ENCODE measurements around the gene STAT5B.
"Not testable (repeated sequence)": the region's sequence is repeated elsewhere in the genome, so short reads cannot be mapped to it uniquely, and the experiment has no call there.

STAT5B gene

GRCh38 chr17:42305543-42306384 lies 29.6 kb upstream of the STAT5B start:
- DNase-seq (ENCODE audit: low spot score) = no peak

DNA sequence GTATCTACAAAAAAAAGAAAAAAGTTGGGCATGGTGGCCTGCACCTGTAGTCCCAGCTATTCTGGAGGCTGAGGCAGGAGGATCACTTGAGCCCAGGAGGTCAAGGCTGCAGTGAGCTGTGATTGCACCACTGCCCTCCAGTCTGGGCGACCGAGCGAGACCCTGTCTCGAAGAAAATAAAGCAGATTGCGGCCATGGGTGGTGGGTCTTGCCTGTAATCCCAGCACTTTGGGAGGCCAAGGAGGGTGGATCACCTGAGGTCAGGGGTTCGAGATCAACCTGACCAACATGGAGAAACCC lies 28.8 kb upstream of the STAT5B start:
- DNase-seq (ENCODE audit: low spot score) = not testable (repeated sequence)

DNA sequence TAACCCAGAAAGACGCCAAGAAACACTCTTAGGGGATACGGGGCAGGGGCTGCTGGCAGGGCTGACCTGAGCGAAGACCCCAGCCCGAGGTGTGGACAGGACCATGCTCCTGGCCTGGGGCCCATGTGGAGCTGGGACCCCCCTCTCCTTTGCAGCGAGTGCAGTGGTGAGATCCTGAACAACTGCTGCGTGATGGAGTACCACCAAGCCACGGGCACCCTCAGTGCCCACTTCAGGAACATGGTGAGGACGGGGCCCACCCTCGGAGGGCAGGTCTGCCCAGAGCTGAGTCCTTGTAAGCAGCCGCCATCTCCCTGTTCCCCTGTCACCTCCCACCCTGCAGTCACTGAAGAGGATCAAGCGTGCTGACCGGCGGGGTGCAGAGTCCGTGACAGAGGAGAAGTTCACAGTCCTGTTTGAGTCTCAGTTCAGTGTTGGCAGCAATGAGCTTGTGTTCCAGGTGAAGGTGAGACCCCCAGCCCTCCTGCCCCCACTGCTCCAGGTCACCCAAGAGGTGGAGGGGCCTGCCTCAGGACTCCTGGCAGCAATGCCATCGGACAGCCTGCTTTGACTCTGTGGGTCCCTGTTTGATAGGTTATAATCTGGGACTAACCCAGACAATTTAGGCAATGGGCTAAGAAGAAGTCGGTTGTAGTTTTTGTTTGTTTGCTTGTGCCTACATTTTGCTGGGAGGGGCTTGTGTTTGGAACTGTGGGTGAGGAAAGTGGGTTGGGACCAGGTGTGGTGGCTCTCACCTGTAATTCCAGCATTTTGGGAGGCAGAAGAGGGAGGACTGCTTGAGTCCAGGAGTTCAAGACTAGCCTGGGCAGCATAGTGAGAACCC lies 28.2 kb upstream of the STAT5B start:
- DNase-seq (ENCODE audit: low spot score) = no peak

GRCh38 chr17:42303694-42304093 lies 27.5 kb upstream of the STAT5B start:
- no peak for DNase-seq (ENCODE audit: low spot score)

DNA sequence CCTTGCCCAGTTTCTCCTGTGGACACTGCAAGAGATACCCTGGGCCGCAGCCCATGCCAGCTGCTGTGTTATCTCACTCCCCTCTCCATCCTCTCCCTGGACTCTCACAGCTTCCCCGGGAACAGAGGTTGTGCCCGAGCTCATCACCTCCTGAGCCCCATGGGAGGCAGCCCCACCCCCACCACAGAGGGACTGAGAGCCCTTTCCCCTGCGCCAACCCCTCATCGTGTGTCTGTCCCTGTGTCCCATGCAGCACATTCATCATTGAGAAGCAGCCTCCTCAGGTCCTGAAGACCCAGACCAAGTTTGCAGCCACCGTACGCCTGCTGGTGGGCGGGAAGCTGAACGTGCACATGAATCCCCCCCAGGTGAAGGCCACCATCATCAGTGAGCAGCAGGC lies 24.8 kb upstream of the STAT5B start:
- DNase-seq (ENCODE audit: low spot score) = no peak

DNA sequence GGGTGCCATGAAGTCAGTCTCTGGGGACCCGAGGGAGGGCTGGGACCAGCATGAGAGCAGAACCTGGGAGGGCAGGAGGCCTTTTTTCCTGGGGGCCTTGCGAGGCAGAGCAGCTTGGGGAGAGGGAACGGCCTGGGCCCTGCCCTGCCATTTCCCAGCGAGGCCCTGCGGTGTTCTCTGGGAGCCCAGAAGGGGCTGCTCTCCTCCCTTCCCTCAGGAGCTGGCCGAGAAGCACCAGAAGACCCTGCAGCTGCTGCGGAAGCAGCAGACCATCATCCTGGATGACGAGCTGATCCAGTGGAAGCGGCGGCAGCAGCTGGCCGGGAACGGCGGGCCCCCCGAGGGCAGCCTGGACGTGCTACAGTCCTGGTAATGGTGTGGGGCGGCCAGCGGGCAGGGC lies 23.7 kb upstream of the STAT5B start:
- not testable (repeated sequence) for DNase-seq (ENCODE audit: low spot score)

DNA sequence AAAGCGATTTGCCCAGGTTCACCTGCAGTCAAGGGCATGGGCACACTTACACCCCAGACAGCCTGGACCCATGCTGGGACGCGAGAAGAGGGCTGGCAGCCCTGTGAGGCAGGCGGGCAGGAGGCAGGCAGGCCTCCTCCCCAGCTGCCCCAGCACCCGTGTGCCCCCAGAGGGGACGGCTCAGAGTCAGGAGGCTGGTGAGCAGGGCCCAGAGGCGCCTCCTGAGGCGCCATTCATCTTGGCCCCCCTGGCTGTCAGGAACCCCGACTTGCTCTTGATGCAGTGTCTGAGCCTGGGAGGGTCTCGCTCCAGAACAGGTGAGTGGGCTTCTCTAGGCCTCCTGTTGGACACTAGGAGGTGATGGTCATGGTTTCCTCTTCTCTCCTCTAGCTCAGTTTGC lies 23.2 kb upstream of the STAT5B start:
- not testable (repeated sequence) for DNase-seq (ENCODE audit: low spot score)

- DNase-seq (ENCODE audit: low spot score) = not testable (repeated sequence)
These were observed 21.6 kb upstream of the STAT5B start for GRCh38 chr17:42297775-42298174.

DNA sequence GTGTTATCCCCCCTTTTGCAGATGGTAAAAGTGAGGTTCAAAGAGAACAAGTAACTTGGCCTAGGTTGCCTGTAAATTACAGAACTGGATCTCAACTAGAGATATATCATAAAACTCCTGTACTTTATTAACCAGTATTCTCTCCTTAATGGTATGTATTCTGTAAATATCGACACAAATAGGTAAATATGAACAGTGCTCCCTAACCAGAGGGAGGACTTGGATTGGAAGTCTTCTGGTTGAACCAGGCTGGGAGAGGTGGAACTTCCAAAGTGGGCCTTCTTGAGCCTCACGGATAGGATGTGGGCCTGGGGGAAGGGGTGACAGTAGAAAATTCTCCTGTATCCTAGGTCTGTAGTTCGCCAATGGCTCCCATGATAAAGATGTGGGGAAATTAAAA lies 19.8 kb upstream of the STAT5B start:
- DNase-seq (ENCODE audit: low spot score) = no peak

DNA sequence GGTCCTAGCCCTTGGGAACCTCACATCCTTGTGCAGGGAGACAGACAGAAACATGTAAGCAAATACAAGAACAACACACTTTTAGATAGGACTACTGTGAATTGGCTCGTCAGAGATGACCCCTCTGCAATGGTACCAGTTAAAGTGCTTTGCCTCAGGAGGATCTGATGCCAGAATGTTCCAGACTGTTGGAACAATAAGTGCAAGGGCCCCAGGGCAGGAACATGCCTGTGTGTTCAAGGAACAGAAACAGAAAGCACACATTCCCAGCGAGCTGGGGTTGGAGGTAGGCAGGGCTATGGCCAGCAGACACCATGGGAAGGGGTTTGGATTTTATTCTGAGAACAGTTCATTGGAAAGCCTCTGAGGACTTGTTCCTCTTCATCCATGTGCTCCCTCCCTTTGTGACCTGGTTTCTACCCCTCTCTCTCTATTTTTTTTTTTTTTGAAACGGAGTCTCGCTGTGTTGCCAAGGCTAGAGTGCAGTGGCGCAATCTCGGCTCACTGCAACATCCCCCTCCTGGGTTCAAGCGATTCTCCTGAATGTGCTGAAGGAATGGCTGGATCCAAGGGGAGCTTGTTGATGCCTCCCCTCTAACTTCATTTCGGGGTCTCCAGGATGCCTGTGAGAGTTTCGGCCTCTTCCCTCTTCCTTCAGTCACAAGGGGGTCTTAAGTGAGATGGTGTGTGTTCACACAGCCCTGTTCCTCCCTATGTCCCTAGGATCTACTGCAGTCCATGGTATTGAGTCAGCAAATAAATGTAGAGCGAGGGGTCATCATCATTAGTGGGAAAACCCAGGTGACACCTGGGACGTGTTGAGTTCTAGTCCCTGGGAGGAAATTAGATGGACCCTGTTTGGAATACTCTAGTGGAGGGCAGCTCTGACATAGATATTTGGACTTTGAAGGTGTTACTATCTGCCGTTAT lies 18.5 kb upstream of the STAT5B start:
- no peak for DNase-seq (ENCODE audit: low spot score)

GRCh38 chr17:42291129-42291528 lies 14.9 kb upstream of the STAT5B start:
- no peak for DNase-seq (ENCODE audit: low spot score)

DNA sequence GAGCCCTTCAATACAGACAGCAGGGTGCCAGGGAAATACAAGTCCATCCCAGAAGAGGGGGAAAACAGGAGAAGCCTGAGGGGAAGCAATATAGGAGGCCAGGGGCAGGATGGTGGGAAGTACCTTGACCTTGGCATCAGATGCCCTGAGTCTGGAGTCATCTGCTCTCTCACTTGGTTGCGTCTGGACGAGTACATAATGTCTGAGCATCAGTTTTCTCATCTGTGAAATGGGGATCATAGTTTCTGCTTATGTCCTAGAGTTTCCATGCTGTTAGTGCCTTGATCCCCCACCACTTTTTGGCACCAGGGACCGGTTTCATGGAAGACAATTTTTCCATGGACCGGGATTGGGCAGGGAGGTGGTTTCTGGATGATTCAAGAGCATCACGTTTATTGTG lies 14.4 kb upstream of the STAT5B start:
- no peak for DNase-seq (ENCODE audit: low spot score)

DNA sequence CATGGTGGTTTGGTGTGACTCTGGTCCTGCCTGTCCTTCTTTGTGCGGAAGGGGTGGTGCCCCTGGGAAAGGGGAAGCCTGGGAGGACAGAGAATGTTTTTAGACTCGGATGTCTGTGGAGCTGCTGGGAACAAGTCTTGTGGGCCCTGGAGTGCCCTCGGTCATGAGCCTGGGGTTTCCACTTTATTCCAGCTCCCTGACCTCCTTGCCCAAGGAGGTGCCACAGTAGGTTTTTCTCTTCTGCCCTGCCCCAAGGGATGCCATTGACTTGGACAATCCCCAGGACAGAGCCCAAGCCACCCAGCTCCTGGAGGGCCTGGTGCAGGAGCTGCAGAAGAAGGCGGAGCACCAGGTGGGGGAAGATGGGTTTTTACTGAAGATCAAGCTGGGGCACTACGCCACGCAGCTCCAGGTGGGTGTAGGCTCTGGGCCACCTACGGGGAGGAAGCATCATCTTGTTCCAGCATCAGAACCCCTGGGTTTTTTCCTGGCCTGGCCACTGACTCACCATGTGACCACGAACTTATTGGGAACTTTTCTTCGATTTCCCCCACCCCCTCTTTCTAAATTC lies 13.5 kb upstream of the STAT5B start:
- DNase-seq (ENCODE audit: low spot score) = no peak

GRCh38 chr17:42288803-42289610 lies 12.8 kb upstream of the STAT5B start:
- no peak for DNase-seq (ENCODE audit: low spot score)

- DNase-seq (ENCODE audit: low spot score) = peak; percentile 89
These were observed 12.0 kb upstream of the STAT5B start, which contains the start of gene STAT5A for GRCh38 chr17:42287977-42288802. TSS of gene STAT5A (plus strand) at chr17:42288498. CDS start at chr17:42289412, 914 bp downstream.

GRCh38 chr17:42287305-42287976 lies 11.2 kb upstream of the STAT5B start:
- no peak for DNase-seq (ENCODE audit: low spot score)

DNA sequence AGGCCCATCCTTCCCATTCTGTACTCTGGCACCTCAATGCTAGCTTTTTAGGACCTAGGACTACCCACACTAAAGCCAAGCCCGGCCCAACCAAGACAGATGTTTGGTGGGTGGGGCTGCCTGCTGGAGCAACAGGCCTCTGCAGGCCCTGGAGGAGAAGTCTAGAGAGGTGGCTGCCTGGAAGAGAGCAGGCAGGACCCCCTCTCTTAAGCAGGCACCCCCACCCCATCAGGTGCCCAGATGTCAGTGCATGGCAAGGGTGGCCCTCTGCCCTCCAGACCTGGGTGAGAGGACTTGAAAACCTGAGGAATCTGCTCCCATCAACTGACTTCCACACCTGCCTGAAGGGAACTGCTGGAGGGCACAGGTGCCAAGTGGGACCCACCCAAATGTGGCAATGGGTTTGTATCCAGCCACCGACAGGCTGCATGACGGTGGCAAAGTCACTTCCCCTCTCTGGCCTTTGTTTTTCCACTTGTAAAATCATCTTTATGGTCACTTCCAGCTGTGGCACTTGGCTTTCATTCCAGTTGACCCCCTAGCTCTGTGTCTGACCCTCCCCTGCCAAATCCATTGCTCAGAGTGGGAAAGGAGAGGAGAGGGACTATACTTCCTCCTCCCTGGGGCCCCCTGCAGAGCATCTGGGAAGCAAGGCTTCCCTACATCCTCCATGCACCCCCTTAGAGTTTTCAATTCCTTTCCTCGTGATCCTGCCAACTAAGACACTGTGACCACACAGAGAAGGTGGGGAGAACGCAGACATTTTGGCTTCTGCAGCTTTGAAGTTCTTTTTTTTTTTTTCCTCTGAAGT lies 10.4 kb upstream of the STAT5B start:
- no peak for DNase-seq (ENCODE audit: low spot score)

DNA sequence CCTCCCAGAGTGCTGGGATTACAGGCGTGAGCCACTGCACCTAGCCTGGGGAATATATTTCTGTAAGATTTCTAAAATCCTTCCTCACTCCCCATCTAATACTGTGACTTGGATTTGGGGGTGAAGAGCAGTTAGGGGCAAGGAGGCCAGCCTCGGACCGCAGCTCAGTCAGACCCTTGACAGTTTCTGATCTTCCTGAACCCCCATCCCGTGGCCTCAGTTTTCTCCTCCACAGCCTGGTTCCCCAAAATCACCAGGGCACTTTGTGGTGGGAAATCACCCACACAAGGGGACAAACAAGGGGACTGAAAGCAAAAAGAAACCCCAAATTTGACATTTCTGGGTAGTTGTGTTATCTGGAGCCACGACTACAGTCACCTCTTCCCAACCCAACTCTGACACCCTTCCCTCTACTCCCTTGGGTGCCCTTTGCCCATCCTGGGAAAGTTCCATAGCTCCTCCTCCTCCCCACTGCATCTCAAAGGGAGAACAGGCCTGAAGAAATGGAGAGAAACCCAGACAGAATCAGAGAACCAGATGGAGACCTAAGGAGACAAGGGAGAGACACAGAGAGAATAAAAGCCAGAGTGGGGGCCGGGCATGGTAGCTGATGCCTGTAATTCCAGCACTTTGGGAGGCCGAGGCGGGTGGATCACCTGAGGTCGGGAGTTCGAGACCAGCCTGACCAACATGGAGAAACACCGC lies 9.3 kb upstream of the STAT5B start:
- DNase-seq (ENCODE audit: low spot score) = no peak
